DLD1 (cell line): ENCODE results near the gene MTX1.
"Not testable (repeated sequence)": the region's sequence is repeated elsewhere in the genome, so short reads cannot be mapped to it uniquely, and the experiment has no call there.

Experiments used
- in situ Hi-C: cut with HindIII; loops from 2 replicates; pipeline ENCODE4 v1.10.0; 2017; ENCODE audit warnings: low sequenced_read_pairs

MTX1 gene

DNA sequence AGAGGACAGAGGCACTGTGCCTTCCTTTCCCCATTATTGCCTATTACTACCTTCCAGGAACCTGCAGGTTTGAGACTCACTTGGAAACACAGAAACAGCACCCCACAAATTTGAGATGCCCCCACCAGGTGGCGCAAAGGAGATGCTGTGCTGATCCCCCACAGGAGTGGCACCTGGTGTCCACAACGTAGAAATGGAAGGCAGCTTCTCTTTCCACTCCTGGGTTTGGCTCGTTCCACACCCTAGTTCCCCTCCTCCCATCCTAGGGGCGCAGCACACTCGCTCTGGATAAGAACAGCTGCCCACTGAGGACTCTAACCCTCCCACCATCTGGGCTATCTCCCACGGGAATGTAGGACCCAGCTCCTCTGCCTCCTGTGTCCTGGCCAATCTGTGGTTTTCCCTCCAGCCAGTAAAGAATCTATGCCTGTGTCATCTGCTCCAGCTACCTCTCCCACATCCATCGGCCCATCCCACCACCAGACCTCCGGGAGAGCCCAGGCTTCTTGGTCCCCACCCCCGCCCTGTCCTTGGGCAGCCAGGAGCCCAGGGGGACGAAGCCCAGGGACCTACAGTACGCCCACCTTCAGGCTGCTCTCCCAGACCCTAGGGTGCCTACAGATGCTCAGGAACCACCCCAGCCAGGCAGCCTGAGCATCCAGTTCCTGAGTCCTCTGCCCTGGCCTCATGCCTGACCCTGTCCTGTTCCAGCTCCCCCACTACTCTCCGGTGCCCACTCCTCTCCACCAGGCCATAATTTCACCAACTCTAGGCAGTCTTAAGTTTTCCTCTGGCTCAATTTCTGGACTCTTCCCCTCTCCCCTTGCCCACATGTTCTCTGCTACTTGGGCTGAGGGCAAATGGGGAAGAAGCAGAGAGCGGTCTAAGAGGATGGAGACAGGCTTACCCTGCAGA lies 1.3 kb upstream of the MTX1 start:
- in situ Hi-C loops, result no loop called here

DNA sequence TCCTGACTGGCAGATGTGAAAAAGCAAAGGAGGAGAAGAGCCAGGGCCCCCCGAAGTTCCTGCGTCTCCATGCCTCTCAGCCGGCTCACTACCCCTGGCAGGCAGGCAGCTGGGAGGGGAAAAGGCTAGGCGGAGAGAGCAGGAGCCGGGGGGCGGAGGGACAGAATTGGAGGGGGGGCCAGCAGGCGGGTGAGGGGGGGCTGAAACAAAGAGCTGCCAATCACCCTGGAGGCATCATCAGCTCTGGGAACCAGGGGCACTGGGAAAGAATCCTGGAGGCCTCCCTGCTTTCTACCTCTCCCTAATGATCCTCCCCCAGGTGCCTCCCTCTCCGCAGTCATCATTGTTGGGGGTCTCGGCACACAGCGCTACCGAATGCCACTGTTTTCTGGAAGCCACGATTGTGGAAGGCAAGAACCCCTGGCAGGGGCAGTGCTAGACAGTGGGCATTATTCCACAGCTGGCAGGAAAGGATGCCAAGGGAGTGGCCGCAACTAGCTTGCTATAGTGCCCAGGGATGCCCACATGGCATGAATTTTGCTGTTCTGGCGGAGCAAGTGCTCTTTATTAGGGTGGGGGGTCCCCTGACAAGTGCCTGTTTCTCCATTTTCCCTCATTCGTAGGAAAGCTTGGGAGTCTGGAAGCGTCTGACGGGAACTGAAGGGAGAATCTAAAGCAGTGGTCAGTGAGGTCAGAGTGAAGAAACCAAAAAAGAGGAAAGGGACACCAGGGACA lies 522 bp upstream of the MTX1 start, which contains the start of gene THBS3:
THBS3 (minus strand) TSS at position 92 of the 735 bp plus-strand sequence; CDS start at position 71, 21 bp downstream.
- in situ Hi-C loops, result no loop called here

DNA sequence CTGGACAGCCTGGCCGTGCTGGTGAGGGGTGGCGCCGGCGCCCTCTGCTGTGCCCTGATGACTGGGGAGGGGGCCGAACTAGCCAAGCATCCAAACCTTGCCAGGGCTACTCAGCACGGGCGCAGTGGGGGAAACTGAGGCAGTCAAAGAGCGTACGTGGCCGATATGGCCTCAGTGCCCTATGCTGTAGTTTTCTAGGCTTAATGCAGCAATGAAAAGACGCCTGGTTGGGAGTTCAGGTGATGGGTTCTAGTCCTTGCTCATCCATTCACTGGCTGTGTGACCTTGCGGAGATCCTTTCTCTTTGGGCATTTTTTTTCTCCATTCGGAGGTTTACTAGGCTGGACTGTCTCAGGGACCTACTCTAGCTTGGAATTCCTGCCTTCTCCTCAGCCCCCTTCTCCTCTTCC lies 822 bp downstream of the MTX1 start:
- in situ Hi-C loops, result no loop called here

DNA sequence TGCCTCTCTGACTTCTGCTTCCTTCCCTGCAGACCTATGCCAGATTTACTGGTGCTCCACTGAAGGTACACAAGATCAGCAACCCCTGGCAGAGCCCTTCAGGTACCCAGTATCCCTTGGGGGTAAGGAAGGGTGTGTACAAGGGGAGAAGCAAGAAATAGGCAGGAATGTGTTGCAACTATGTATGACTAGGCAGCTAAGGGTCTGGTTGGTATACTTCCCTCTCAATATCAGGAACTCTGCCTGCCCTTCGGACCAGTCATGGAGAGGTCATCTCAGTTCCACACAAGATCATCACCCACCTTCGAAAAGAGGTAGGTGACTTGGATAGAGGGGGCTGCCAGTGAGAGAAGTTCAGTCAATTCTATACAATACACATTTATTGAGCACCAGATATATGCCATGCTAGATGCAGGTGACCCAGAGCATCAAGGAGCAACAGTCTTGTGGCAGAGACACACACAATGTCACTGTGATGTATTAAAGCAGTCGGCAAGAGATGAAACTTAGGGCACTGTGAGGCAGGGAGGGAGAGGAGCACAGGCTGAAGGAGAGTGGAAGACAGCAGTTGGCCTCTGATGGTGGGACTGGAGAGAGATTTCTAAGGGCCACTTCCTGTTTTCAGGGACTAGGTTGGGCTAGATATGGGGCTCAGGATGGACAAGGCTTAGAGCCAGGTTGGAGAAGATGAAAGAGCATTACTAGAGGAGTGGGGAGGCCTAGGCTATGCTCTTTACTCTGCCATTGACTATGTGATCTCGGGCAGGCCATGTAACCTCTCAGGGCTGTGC lies 2.0 kb downstream of the MTX1 start:
- in situ Hi-C loops, result no loop called here

DNA sequence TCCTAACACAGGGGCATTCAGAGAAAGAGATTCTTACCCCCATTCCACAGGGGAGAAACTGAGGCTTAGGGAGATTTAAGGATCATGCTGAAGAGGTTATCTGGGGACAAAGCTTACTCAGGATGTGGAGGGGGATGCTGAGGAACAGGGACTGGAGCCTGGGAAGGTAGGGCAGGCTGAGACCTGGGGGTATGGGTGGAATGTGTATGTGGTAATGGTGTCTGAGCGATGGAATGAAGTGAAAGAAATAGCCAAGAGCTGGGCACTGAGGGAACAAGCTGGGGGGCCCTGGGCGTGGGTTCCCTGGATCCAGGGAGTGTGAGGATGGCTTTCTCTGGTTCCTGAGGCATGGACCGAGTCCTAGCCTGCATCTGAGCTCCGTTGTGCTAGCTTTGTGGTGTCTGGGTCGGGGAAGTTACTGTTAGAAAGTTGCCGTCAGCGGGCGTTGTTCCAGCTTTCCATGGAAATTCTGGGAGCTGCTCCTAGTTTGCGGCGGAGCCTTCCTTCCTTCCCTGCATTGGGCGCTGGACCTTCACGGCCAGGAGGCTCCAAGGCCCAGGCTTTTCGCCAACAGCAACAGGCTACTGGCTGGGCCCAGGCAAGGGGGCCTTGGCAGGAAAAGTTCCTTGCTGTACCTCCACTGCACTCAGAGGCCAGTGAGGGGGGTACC lies 3.0 kb downstream of the MTX1 start:
- in situ Hi-C loops, result not testable (repeated sequence)

DNA sequence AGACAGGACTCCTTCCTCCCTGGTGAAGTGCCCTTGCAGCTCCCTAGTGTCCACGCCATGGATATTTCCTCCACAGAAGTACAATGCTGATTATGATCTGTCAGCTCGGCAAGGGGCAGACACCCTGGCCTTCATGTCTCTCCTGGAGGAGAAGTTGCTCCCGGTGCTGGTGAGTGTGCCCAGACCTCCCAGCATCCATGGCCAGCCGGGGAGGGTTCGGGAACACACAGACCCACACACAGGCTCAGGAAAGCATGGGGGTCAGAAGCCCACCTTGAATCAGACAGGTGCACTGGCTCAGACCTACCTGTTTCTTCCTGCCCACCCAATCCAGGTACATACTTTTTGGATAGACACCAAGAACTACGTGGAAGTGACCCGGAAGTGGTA lies 3.6 kb downstream of the MTX1 start:
- in situ Hi-C loops, result not testable (repeated sequence)

DNA sequence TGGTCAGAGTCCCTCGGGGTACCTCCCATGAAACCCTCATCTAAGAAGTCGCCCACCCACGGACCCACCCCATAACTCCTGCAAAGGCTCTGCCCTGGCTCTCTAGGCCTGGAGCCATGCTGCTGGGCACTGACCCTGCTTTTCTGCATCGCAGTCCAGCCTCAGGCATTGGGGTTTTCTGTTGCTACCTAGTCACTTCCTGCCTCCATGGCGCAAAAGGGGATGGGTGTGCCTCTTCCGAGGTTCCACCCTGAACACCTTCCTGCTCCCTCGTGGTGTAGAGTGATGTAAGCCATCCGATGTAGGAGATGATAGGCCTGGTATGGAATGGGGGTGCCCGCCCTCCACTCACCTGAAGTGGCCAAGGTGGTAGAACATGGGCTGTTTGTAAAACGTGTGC lies 6.2 kb downstream of the MTX1 start:
- in situ Hi-C loops, result not testable (repeated sequence)

DNA sequence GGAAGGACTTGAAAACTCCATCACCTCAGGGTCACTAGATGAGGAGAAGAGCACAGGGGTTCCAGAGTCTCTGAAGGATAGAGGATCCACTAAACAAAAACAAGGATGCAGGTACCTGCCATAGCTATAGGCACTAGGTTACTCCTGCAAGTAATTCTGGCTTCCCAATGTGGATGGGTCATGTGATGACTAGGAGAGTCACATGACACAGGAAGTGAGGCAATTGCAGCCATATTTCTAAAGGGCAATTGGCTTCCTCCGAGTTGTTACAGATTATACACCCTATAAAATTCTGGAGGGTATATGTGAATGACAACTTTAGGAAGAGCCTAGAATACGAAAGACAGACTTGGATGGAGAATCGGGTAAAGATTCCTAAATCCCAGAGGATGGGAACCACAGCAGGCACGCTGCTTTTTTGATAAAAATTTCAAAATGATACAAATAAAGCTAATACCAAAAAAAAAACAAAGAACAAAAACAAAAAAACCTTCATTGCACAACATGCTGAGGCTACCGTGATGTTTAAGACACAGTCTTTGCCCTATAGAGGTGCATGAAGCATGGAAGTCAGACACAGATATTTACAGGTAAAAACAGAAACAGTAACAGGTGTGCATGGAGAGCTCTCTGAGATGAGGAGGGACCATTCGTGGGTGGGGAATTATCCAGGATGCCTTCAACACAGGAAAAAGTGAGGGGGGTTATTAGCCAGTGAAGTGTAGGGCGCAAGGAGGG lies 10.5 kb downstream of the MTX1 start:
- in situ Hi-C loops, result no loop called here

DNA sequence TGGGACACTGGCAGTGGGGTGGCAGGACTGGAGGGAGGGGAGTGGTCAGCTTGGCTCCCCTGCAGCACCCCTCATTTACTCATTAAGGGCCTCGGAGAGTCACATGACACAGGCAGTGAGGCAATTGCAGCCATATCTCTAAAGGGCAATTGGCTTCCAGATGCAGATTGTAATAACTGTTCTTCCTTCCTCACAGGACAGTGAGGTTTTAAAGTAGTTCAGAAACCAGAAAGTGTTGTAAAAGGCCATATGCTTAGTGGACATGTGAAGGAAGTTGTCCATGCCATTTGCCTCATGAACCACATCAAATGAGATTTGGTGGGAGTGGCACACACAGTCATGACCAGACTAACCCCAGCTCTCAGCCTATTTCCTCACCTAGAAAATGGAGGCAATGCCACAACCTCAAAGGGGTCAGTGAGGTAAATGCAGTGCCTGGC lies 11.1 kb downstream of the MTX1 start:
- in situ Hi-C loops, result no loop called here

DNA sequence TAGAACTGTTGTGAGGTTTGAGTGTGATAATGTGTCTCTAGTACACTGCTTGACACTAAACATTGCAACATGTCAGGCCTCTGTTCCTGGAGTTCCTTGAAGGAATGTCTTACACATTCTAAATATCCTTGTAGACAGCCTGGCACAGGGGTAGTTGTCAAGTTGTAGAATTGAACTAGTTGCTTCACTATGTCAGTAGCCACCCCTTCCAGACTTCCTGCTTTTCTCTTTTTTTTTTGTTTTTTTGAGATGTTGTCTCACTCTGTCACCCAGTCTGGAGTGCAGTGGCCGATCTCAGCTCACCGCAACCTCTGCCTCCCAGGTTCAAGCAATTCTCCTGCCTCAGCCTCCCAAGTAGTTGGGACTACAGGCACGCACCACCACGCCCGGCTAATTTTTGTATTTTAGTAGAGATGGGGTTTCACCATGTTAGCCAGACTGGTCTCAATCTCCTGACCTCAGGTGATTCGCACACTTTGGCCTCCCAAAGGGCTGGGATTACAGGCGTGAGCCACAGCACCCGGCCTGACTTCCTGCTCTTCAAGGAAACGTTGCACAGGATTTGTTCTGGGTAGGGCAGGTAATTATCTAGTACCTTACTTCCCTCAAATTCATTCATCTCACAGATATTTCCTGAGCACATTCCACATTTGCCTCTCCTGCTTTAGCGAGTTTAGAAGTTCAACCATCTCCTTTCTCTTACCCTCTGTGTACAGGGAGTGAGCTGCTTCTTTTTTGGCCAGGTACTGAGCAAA lies 11.9 kb downstream of the MTX1 start:
- in situ Hi-C loops, result not testable (repeated sequence)

DNA sequence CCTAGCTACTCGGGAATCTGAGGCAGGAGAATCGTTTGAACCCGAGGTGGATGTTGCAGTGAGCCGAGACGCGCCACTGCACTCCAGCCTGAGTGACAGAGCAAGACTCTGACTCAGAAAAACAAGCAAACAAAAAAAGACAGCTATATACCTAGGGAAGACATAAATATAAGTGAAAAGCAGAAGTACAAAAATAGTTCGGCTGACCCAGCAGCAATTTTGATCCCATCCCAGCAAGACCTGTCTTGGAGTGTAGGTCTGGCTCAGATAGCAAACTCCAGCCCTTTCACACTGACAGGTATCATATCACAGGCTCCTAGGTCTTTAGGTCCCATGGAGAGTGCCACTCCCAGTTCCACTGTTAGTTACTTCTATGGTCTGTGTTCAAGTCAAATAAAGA lies 14.6 kb downstream of the MTX1 start:
- in situ Hi-C loops, result no loop called here

DNA sequence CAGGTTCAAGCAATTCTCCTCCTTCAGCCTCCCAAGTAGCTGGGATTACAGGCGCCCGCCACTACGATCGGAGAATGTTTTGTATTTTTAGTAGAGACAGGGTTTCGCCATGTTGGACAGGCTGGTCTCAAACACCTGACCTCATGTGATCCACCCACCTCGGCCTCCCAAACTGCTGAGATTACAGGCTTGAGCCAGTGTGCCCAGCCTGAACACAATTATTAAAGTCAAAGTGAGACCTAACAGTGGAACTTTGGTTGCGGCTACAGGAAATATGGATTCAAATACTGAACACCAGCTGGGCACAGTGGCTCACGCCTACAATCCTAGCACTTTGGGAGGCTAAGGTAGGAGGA lies 16.9 kb downstream of the MTX1 start:
- in situ Hi-C loops, result not testable (repeated sequence)

DNA sequence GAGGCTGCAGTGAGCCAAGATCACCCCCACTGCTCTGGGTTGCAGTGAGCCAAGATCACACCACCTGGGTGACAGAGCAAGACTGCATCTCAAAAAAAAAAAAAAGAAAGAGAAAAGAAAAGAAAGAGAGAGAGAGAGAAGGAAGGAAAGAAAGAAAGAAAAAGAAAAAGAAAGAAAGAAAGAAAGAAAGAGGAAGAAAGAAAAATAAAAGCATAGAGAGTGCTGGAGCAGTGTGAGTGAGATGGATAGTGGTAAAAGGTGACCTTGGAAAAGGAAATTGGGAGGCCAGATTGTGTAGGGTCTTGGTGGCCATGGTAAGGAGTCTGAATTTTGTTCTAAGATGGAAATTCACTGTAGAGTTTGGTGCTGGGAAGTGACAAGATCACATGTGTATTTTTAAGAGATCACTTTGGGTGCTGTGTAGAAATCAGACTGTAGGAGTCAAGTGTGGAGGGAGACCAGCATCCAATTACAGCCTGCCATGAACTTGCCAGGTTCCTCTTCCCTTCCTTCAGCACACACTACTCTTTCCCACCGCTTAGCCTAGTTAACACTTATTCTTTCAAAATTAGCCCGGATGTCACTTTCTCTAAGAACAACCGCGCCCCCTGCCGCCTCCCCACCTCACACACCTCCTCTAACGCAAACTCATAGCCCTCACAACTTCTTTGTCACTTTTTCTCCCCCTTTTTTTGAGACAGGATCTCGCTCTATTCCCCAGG lies 17.9 kb downstream of the MTX1 start:
- in situ Hi-C loops, result no loop called here

DNA sequence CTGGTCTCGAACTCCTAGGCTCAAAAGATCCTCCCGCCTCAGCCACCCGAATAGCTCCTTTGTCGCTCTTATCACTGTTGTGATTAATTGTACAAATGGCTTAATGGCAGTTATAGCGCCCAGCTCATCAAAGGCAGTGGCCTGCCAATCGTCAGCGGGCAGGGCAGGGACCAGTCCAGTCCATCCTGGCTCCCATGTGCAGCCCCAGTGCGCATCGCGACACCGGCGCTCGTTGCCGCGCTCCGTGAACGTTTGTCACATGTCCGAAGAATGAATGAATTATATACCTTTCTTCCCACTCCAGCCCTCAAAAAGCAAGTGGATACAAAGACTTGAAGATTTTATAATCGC lies 18.4 kb downstream of the MTX1 start:
- in situ Hi-C loops, result no loop called here

DNA sequence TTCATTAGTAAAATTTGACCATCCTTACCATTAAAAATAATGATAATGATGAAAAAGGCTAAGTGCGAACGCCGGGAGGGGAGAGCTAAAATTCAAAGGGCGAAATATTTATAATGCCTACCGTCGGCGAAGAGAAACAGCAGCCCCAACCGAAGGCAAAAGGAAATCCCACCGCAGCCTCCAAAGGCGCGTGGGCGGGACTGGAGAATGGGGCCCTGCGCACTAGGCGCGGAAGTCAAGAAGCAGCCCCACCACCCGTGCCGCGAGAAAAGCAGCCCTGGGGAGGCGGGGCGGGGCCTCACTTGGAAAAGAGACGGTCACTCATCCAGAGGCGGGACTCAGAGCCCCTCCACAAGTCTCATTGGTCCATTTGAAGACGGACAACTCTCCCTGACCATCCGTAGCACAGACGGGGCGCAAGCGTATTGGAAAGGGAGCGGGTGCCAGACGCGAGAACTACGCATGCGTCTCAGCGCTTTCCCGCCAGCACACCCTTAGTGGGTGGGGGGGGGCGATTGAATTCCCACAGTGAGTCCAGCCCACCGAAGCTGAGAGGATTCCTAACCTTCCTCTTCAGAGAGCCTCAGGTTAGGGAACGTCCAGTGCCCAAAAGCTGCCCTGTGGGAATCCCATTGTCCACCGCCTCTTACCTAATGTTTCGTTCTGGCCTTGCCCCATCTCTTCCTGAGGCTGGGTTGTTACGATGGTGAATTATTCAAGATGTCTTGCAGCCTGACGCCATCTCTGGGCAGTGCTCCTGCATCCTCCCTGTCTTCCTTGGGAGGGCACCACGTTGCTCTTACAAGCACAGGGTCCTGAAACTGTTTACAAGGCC lies 19.0 kb downstream of the MTX1 start:
- in situ Hi-C loops, result no loop called here

DNA sequence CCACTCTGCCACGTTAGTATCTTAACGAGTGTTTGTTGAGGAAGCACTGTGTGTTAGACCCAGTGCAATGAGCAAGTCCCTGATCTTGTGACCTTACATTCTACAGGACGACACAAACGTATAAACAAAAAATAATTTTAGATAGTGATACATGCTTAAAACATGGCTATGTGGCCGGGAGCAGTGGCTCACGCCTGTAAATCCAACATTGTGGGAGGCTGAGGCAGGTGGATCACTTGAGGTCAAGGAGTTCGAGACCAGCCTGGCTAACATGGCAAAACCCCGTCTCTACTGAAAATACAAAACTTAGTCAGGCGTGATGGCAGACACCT lies 19.6 kb downstream of the MTX1 start:
- in situ Hi-C loops, result no loop called here

DNA sequence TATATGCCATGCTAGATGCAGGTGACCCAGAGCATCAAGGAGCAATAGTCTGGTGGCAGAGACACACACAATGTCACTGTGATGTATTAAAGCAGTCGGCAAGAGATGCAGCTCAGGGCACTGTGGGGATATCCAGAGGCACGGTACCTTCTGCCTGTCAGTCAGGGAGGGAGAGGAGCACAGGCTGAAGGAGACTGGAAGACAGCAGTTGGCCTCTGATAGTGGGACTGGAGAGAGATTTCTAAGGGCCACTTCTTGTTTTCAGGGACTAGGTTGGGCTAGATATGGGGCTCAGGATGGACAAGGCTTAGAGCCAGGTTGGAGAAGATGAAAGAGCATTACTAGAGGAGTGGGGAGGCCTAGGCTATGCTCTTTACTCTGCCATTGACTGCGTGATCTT lies 22.8 kb downstream of the MTX1 start:
- in situ Hi-C loops, result not testable (repeated sequence)
